ENCODE data around the gene KCNMB4.
A peak's percentile ranks its signal among the peaks of the same experiment; 100 is the strongest.

The KCNMB4 gene

GRCh38 chr12:70365648-70366518 is at the start of gene KCNMB4:
KCNMB4 (plus strand) TSS chr12:70366290; CDS start chr12:70366735, 445 bp downstream.
- peak; percentile 82 for DNase-seq

DNA sequence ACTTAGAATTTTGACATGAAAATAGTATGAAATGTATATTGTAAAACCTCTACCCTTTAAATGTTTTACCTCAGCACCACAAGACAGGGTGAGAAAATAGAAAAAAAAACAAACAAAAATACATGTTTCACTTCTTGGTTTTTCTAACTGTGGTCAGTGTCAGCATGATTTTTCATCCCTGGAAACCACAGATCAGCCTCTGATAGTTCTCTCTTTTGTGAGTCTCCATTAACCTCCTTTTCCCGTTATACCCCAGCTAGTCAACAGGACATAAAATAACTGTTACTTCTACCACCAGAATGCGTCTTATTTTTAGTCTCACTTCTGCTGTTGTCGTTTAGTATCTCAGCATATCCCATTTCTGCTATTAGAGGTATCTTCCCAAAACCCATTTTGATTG is 48.3 kb upstream of the KCNMB4 start:
- DNase-seq = no peak

DNA sequence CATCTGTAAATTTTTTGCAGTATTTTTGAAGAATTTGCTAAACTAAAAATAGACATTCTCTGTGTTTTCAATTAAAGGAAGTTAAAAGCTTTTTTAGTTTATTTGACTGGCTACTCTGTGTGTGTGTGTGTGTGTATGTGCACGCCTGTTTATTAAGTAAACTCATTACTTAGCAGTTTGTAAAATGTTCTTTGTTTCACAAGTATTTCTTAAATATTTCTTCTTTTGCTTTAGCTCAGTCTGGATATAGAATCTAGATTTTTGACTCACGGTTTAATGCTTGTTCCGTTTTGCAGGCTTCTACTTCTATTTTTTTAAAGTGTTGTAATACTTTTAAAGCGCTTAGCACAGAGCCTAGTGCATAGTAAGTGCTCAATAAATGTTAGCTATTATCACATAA is 46.5 kb upstream of the KCNMB4 start:
- DNase-seq = no peak

DNA sequence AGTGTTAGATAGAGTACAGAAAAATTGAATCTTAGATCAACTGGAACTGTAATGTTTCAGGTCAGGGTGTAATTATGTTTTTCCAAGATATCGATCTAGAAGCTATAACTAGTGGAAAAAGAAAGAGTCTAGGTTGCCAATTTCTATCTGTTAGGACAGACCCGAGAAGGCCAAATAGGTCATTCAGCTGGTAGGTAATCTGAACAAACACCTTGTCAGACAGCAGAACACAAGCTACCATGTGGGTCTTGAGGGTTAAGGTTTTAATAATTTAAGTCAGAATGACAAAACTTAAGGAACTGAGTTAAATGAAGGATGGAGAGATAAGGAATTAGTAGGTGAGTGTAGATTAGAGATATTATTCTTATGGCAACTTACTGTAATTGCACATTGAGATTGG is 44.9 kb upstream of the KCNMB4 start:
- DNase-seq = no peak

DNA sequence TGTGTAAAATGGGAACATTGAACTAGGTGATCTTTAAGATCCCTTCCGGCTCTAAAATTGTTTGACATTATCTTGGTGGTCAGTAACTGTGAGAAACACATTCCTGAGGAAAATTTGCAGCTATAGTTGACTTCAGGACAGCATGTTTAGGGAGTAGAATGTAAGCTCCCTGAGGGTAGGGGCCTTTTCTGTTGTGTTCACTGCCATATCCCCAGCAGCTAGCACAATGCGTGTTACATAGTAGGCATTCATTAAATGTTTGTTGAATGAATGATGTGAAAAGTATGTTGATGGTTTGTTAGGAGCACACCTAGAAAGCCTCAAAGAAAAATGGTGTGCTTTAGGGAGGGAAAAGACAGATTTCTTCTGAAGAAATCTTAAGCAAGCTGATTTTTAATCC is 38.5 kb upstream of the KCNMB4 start:
- no peak for DNase-seq

DNA sequence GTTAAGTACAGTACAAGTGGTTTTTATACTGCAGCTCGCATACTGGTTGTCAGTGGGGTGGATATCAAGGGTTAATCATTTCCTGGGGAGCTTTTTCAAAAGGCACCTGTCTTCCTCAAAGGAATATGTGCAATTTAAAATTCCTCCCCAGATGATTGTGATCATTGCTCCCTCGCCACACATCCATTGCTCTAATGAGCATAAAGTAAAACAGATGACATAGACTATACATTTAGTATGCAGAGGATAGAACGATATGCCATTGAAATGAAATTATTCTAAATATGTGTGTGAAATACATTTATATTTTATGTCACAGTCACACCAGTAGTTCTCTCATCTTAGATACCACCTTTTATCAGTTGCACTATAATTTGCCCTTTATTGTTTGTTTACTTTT is 36.4 kb upstream of the KCNMB4 start:
- no peak for DNase-seq

GRCh38 chr12:70330158-70330557 is 35.9 kb upstream of the KCNMB4 start:
- no peak for DNase-seq

DNA sequence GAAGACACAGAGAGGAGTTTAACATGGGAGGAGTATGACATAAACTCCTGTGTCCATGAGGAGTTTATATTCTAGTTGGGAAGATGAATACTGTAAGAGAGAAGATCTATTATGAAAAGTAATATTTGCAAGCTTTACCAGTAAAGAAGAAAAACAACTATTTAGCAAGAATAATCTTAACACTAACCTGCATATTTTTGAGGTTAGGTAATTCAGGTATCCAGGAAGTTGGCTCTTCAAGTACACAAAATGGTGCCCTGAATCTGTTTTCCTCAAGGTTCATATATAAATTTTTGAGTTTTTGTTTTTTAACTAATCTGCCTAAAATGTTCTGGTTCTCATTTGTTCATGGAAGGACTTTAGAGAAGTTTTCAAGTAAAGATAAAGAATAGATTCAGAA is 33.9 kb upstream of the KCNMB4 start:
- no peak for DNase-seq

DNA sequence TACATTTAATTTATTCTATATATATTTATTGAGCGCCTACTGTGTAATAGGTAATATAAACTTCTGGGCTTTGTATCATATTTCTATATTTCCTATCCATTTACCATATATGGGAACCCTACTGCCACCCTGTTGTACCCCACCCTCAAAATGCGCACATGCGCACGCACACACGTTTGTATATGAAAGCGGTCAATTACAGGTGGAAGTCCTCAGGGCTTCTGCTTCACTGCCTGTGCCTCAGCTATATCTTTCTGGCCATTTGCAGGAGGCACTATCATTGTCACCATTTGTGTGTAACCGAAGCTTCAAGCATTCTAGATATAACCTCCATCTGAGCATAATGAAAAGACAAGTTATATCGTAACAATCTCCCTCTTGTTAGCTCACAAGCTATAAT is 31.3 kb upstream of the KCNMB4 start:
- DNase-seq = no peak

DNA sequence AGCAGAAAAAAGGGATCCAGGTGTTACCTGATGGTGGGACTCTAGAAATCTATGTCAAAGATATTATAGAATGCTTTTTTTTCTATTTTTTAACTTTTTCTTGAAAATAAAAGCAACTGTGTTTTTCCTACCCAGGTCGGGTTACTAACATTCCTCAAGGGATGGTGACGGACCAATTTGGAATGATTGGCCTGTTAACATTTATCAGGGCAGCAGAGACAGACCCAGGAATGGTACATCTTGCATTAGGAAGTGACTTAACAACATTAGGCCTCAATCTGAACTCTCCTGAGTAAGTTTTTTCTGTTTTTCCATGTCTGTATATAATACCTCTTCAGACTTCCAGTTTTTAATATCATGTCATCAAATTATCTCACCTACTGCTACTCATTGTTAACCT is 27.6 kb upstream of the KCNMB4 start:
- no peak for DNase-seq

GRCh38 chr12:70351076-70351475 is 15.0 kb upstream of the KCNMB4 start:
- DNase-seq = no peak

- DNase-seq = no peak
These were observed 12.1 kb upstream of the KCNMB4 start for GRCh38 chr12:70353780-70354660.

DNA sequence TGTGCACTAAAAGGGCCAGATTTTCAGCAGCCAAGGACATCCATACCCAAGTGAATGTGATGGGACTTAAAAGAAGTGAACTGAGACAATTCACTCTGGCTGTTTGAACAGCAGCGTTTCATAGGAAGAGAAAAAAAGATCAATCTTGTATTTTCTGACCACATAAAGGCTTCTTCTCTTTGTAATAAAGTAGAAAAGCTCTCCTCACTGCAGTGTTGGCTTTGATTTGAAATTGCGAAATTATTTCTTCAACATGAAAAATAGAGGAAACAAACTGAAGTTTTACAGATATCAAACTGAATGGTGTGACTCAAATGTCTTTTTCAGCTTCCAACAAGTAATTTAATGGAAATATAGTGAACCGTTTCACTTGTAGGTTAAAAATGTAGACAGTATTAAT is 11.3 kb upstream of the KCNMB4 start:
- DNase-seq = no peak

- DNase-seq = no peak
These were observed 10.1 kb upstream of the KCNMB4 start for GRCh38 chr12:70355972-70356371.

- DNase-seq = no peak
These were observed 6.5 kb upstream of the KCNMB4 start for GRCh38 chr12:70359458-70360197.

- DNase-seq = no peak
These were observed 5.9 kb upstream of the KCNMB4 start for GRCh38 chr12:70360218-70360617.

DNA sequence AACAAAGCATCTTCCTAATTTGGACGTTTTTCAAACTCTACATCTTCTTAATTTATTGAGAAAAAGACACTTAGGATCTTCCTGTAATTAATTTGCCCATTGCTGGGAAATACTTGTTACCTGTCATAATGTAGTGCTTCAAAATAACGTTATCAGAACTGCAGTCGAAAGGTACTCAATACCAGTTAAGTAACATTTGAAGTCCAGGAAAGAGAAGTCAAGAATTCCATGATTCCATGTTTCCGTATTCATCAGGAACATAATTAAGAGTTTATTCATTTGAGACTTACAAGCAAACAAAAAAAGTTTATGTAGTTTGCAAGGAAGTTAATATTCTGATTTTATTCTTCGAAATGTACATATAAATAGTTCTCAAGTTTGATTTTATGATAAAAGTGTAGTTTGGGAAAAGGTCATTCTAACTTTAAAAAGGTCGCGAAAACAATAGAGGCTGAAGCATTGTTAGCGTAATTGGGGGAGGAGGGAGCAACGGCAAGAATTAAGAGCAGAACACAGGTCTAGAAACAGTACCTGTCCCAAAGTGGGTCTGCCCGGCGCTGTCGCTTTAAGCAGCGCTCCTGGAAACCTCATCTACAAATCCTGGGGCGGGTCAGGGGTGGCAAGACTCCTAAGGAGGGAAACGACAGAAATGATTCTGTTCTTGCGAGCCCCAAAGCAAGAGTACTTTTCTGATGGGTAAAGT is 1.2 kb upstream of the KCNMB4 start:
- DNase-seq = peak; percentile 15

DNA sequence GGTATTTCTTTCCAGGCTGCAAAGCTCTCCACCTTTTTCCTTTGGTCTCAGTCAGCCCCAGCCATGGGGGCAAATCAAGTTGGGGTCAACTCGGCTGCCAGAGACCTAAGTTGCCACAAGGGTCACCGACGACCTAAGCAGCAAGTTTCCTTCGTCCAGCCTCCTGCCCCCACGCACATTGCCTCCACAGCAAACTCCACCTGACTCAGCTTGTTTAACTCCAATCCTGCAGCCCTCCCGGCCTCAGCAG is 767 bp upstream of the KCNMB4 start:
- DNase-seq = no peak

DNA sequence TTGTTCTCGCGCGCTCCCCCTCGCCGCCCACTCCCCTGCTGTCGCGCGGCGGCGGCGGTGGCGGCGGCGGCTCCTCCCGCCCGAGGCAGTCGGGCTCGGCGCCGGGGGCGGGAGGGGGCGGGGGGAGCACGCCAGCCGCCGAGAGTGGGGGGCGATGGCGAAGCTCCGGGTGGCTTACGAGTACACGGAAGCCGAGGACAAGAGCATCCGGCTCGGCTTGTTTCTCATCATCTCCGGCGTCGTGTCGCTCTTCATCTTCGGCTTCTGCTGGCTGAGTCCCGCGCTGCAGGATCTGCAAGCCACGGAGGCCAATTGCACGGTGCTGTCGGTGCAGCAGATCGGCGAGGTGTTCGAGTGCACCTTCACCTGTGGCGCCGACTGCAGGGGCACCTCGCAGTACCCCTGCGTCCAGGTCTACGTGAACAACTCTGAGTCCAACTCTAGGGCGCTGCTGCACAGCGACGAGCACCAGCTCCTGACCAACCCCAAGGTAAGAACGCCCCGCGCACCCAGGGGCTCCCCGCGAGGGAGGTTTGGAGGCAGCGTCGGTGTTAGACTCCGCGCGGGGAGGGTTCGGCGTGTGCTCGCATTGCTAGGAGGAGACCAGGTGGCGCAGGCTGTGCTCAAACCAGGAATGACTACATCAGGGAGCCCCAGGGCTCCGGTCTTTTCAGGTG is 629 bp downstream of the KCNMB4 start:
- DNase-seq = peak; percentile 75

DNA sequence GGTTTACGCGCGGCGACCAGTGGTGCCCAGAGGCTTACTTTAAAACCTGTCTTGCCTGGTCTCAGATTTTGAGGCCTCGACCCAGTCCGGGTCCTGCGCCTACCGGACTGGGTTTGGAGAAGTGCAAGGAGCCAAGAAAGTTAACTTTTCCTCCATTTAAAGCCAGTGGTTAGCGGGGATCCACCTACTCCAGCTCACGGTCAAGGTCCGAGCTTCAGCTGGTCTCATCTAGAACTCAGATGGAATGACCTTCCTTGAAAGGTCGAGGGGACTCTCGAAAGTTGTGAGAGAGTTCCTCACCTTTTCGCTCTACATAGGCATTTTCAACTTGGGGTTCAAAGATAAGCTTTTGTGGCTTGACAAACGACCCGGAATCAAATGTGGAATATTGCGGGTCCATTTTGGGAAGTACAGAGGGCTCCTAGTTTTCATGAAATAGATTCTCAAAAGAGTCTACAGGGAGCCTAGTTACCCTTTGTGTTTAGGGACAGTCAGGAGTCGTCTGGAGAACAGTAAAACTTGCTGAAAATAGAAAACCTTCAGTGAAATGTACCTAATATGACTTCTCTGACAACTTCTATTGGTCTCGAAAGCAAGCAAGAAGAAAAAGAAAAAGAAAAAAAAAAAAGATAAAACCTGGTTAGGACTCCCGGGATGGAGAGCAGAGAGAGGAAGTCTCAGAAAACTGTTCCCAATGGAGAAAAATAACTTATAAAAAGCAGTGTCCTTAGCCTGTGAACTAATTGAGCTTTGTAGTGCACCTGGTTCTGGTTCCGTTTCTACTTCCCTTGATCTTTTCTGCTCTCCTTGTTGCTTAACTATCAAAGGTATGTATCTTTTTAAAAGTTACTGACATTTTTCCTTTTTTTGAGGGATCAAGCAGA is 1.4 kb downstream of the KCNMB4 start:
- DNase-seq = no peak

DNA sequence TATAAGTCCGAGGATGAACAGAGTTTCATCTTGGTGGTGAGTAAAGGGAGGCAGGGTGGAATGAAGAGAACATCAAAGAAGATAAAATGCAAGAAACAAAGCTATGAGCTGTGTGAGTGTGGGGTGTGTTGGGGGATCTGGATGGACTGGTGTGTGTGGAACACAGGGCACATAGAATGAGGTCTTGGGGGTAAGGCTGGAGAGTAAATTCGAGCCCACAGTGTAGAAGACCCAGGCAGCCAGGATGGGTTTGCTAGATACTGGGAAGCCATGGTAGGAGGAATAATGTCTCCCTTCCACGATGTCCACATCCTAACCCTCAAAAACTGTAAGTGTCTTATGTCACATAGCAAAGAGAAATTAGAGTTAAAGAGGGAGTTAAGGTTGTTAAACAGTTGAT is 6.8 kb downstream of the KCNMB4 start:
- DNase-seq = no peak

All from CD4-positive, alpha-beta T cell treated with Interleukin-17A for 4 hours (primary cell).